Bone marrow (tissue), 2 donors: ENCODE data around the gene HPS4.

ENCODE experiments used
- DNase-seq, 2 donors: peaks; one replicate each; lab custom pipeline; 2025; lab: John Stamatoyannopoulos, UW

The HPS4 gene

GRCh38 chr22:26466196-26466595, 17.4 kb downstream of the HPS4 start:
- DNase-seq: no peak

- DNase-seq: no peak
Measured at GRCh38 chr22:26464312-26464711, 19.3 kb downstream of the HPS4 start.

GRCh38 chr22:26463688-26464087, 19.9 kb downstream of the HPS4 start:
- no peak for DNase-seq

- DNase-seq: no peak
Measured at GRCh38 chr22:26463101-26463661, 20.4 kb downstream of the HPS4 start.

GRCh38 chr22:26462641-26463040, 20.9 kb downstream of the HPS4 start:
- no peak for DNase-seq

- no peak for DNase-seq
Measured at GRCh38 chr22:26462051-26462450, 21.5 kb downstream of the HPS4 start.

GRCh38 chr22:26461188-26461810, 22.3 kb downstream of the HPS4 start:
- DNase-seq: peak in 1 of 2 donors; percentile 9

GRCh38 chr22:26460202-26460601, 23.4 kb downstream of the HPS4 start:
- DNase-seq: no peak

GRCh38 chr22:26457661-26458272, 25.8 kb downstream of the HPS4 start:
- no peak for DNase-seq

- DNase-seq: no peak
Measured at GRCh38 chr22:26453812-26454500, 29.6 kb downstream of the HPS4 start.

GRCh38 chr22:26453216-26453615, 30.4 kb downstream of the HPS4 start:
- DNase-seq: no peak

- no peak for DNase-seq
Measured at GRCh38 chr22:26452236-26453016, 31.2 kb downstream of the HPS4 start.

- no peak for DNase-seq
Measured at GRCh38 chr22:26450453-26451185, 33.0 kb downstream of the HPS4 start.

- DNase-seq: no peak
Measured at GRCh38 chr22:26448941-26449340, 34.6 kb downstream of the HPS4 start.

- no peak for DNase-seq
Measured at GRCh38 chr22:26448334-26448733, 35.2 kb downstream of the HPS4 start.

GRCh38 chr22:26447584-26448329, 35.8 kb downstream of the HPS4 start:
- DNase-seq: no peak

GRCh38 chr22:26446808-26447515, 36.6 kb downstream of the HPS4 start:
- DNase-seq: no peak

GRCh38 chr22:26445577-26446275, 37.9 kb downstream of the HPS4 start:
- DNase-seq: no peak

GRCh38 chr22:26444777-26445176, 38.8 kb downstream of the HPS4 start:
- no peak for DNase-seq
